Measurements from ENCODE around the gene RGS5. TPM values are rescaled to one million over a fixed set of nuclear protein-coding genes. Genes with fewer than 3 reads are reported as not detected.

Gene RGS5
- total RNA-seq, 1 donor from 2014 or later, result 448 TPM

DNA sequence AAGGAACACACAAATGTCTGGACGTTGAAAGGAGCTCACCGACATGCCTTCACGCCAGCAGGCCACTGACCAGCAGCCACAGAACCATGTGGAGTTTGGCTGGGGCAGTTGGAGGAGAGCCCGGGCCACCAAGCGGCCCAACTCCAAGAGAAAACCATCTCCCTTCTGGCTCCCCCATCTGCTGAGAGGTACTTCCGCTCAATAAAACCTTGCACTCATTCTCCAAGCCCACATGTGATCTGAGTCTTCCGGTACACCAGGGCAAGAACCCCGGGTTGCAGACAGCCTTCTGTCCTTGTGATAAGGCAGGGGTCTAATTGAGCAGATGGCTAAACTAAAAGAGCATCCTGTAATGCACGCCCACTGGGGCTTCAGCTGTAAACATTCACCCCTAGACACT, 109.1 kb downstream of the RGS5 start:
- TF ChIP-seq, protein P1, sequence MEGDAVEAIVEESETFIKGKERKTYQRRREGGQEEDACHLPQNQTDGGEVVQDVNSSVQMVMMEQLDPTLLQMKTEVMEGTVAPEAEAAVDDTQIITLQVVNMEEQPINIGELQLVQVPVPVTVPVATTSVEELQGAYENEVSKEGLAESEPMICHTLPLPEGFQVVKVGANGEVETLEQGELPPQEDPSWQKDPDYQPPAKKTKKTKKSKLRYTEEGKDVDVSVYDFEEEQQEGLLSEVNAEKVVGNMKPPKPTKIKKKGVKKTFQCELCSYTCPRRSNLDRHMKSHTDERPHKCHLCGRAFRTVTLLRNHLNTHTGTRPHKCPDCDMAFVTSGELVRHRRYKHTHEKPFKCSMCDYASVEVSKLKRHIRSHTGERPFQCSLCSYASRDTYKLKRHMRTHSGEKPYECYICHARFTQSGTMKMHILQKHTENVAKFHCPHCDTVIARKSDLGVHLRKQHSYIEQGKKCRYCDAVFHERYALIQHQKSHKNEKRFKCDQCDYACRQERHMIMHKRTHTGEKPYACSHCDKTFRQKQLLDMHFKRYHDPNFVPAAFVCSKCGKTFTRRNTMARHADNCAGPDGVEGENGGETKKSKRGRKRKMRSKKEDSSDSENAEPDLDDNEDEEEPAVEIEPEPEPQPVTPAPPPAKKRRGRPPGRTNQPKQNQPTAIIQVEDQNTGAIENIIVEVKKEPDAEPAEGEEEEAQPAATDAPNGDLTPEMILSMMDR (IDR thresholded peaks at IDR 0.05), result no peak
- no peaks in the 10 kb centered on the region for H3K36me3 Mint-ChIP-seq (ENCODE audit: low read depth)

DNA sequence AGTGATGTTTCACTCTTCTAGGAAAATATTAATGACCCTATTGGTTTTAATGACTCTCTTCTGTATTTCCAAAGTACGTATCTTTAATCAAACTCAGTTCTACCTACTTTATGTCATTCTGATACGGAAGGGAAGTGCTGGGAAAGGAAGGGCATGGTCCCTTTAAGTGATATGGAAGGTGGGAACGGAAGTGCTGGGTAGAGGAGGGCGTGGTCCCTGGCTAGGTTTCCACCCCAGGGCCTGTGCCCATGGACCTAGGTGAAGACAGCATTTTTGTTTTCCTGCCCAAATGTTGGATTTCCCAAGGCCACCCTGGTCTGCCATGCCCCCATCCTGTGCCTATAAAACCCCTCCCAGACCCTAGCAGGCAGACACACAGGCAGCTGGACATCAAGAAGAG, 109.5 kb downstream of the RGS5 start:
- no peaks in the 10 kb centered on the region for H3K9me3 Mint-ChIP-seq (ENCODE audit: low read depth)
- no peak overlapping the region for H3K4me3 Mint-ChIP-seq (ENCODE audit: unreplicated experiment)
- H3K4me1 Mint-ChIP-seq (ENCODE audit: low read depth), result peaks cover 10% of the 10 kb centered on the region
- H3K27me3 Mint-ChIP-seq (ENCODE audit: low read depth), result no peaks in the 10 kb centered on the region
- H3K27ac Mint-ChIP-seq (ENCODE audit: unreplicated experiment), result no peak overlapping the region
- no peaks in the 10 kb centered on the region for H3K36me3 Mint-ChIP-seq (ENCODE audit: low read depth)
- TF ChIP-seq, protein P1 (IDR thresholded peaks at IDR 0.05), result no peak
- no peak for DNase-seq (ENCODE audit: low spot score)

More for the DNA sequence above, 109.1 kb downstream of the RGS5 start:
- DNase-seq (ENCODE audit: low spot score), result no peak
- no peak overlapping the region for H3K4me3 Mint-ChIP-seq (ENCODE audit: unreplicated experiment)
- H3K27ac Mint-ChIP-seq (ENCODE audit: unreplicated experiment), result no peak overlapping the region
- no peaks in the 10 kb centered on the region for H3K27me3 Mint-ChIP-seq (ENCODE audit: low read depth)
- no peaks in the 10 kb centered on the region for H3K9me3 Mint-ChIP-seq (ENCODE audit: low read depth)
- peaks cover 10% of the 10 kb centered on the region for H3K4me1 Mint-ChIP-seq (ENCODE audit: low read depth)

Other genes starting within 250 kb of the RGS5 start
- gene RGS4, start 133.6 kb downstream of the RGS5 start, total RNA-seq, result 13.2 to 17.3 TPM (median 14.1 TPM) in 3 replicates
- gene NUF2, start 119.0 kb upstream of the RGS5 start, total RNA-seq, result 3.3 to 4.3 TPM (median 3.6 TPM) in 3 replicates